ENCODE data around the gene SEMA7A. TPM values are rescaled to one million over a fixed set of nuclear protein-coding genes. Genes with fewer than 3 reads are reported as not detected.
"Not testable (repeated sequence)": the region's sequence is repeated elsewhere in the genome, so short reads cannot be mapped to it uniquely, and the experiment has no call there.

Gene SEMA7A
- total and polyA plus RNA-seq, 2 experiments from 2014 or later, result 0.99 to 11.9 TPM

DNA sequence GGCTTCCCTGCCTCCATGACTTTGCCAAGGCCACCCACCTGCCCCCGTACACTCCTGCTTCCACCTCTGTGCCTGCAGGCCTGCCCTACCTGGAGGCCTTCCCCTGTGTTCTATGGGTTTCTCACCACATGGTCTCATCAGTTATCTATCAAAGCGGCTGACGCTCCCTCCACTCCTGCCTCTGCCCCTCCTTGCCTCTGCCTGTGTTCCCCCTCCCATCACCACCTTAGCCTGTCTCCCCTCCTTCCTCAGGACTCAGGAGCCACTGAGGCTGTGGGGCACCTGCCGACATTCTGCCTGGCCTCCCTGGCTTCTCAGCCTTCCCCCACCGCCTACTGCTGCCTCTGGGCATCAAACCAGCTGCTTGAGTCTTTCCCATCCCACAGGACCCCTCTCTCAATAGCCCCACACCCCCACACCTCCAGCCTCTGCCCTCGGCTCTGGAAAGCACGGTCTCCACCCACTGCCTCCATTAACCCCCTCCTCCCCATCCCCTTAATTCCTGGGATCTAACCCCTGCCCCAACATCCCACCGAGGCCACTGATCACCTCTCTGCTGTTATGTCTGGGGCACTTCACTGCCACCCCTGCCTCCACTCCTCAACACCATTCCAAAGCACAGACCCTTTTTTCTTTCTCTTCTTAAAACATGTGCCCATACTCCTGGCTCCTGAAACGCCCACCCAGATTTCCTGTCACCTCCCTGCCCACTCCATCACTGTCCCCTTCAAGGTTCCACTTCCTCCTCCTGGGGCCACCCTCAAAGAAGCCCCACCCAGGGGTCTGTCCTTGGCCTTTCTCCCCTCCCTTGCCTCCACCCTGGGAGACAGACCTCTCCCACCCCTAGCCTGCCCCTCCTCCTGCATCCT lies 41.9 kb downstream of the SEMA7A start:
- peaks cover 20% of the 10 kb centered on the region for H3K4me1 ChIP-seq (ENCODE audit: low read depth)
- H3K36me3 ChIP-seq, result no peaks in the 10 kb centered on the region
- H3K27me3 ChIP-seq, result no peaks in the 10 kb centered on the region
- no peak overlapping the region for H3K4me3 ChIP-seq
- no peaks in the 10 kb centered on the region for H3K9me3 ChIP-seq (ENCODE audit: low read depth)
- TF ChIP-seq, protein P1, sequence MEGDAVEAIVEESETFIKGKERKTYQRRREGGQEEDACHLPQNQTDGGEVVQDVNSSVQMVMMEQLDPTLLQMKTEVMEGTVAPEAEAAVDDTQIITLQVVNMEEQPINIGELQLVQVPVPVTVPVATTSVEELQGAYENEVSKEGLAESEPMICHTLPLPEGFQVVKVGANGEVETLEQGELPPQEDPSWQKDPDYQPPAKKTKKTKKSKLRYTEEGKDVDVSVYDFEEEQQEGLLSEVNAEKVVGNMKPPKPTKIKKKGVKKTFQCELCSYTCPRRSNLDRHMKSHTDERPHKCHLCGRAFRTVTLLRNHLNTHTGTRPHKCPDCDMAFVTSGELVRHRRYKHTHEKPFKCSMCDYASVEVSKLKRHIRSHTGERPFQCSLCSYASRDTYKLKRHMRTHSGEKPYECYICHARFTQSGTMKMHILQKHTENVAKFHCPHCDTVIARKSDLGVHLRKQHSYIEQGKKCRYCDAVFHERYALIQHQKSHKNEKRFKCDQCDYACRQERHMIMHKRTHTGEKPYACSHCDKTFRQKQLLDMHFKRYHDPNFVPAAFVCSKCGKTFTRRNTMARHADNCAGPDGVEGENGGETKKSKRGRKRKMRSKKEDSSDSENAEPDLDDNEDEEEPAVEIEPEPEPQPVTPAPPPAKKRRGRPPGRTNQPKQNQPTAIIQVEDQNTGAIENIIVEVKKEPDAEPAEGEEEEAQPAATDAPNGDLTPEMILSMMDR (IDR thresholded peaks at IDR 0.05; ENCODE audit: low read depth, low read length), result no peak
- no peak for DNase-seq (ENCODE audit: low read depth in 1 of 2, low spot score in 1 of 2)
- no peak overlapping the region for H3K27ac ChIP-seq

GRCh38 chr15:74390647-74391288 lies 43.0 kb downstream of the SEMA7A start:
- H3K4me3 ChIP-seq, result no peak overlapping the region
- H3K9me3 ChIP-seq (ENCODE audit: low read depth), result no peaks in the 10 kb centered on the region
- peaks cover 13% of the 10 kb centered on the region for H3K4me1 ChIP-seq (ENCODE audit: low read depth)
- no peak for DNase-seq (ENCODE audit: low read depth in 1 of 2, low spot score in 1 of 2)
- H3K27ac ChIP-seq, result no peak overlapping the region
- TF ChIP-seq, protein P1 (IDR thresholded peaks at IDR 0.05; ENCODE audit: low read depth, low read length), result no peak
- no peaks in the 10 kb centered on the region for H3K36me3 ChIP-seq
- no peaks in the 10 kb centered on the region for H3K27me3 ChIP-seq

DNA sequence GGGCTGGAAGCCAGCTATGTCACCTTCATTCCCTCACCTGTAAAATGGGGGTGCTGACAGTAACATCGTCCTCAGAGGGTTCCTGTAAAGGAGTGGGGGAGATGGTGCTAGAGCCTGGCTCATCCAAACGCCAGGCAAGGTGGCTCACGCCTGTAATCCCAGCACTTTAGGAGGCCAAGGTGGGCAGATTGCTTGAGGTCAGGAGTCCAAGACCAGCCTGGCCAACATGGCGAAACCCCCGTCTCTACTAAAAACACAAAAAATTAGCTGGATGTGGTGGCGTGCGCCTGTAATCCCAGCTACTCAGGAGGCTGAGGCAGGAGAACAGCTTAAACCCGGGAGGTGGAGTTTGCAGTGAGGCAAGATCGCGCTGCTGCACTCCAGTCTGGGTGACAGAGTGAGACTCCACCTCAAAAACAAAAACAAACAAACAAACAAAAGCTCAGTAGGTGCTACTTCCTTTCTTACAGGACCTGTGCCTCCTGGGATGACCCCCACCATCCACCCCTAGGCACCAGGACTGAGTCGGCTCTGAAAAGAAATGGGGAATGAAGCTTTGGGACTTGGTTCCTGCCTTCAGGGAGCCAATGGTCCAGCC lies 43.6 kb downstream of the SEMA7A start:
- peaks cover 17% of the 10 kb centered on the region for H3K4me1 ChIP-seq (ENCODE audit: low read depth)
- not testable (repeated sequence) for H3K9me3 ChIP-seq (ENCODE audit: low read depth); H3K36me3 ChIP-seq; H3K27me3 ChIP-seq; H3K4me3 ChIP-seq; DNase-seq (ENCODE audit: low read depth in 1 of 2, low spot score in 1 of 2)
- peak overlapping the region; percentile 54 for H3K27ac ChIP-seq

GRCh38 chr15:74389241-74390048 lies 44.3 kb downstream of the SEMA7A start:
- no peaks in the 10 kb centered on the region for H3K36me3 ChIP-seq
- DNase-seq (ENCODE audit: low read depth in 1 of 2, low spot score in 1 of 2), result no peak
- H3K4me1 ChIP-seq (ENCODE audit: low read depth), result peaks cover 19% of the 10 kb centered on the region

GRCh38 chr15:74388363-74388951 lies 45.3 kb downstream of the SEMA7A start:
- peaks cover 19% of the 10 kb centered on the region for H3K4me1 ChIP-seq (ENCODE audit: low read depth)
- TF ChIP-seq, protein P1 (IDR thresholded peaks at IDR 0.05; ENCODE audit: low read depth, low read length), result no peak
- DNase-seq (ENCODE audit: low read depth in 1 of 2, low spot score in 1 of 2), result no peak
- H3K4me3 ChIP-seq, result no peak overlapping the region
- H3K27me3 ChIP-seq, result no peaks in the 10 kb centered on the region
- no peaks in the 10 kb centered on the region for H3K9me3 ChIP-seq (ENCODE audit: low read depth)
- peak overlapping the region; percentile 54 for H3K27ac ChIP-seq
- H3K36me3 ChIP-seq, result no peaks in the 10 kb centered on the region

More at GRCh38 chr15:74389241-74390048, 44.3 kb downstream of the SEMA7A start:
- no peak overlapping the region for H3K4me3 ChIP-seq
- no peaks in the 10 kb centered on the region for H3K27me3 ChIP-seq
- no peaks in the 10 kb centered on the region for H3K9me3 ChIP-seq (ENCODE audit: low read depth)
- H3K27ac ChIP-seq, result peak overlapping the region; percentile 54
- TF ChIP-seq, protein P1 (IDR thresholded peaks at IDR 0.05; ENCODE audit: low read depth, low read length), result no peak

All from cardiac muscle cell (in vitro differentiated cells and primary cell).